Measurements from ENCODE around the gene TMEM259. TPM values are rescaled to one million over a fixed set of nuclear protein-coding genes. Genes with fewer than 3 reads are reported as not detected.

TMEM259 gene
- total RNA-seq, 4 donors from 2014 or later: 47.4 to 164 (median 56.9) TPM

GRCh38 chr19:977058-977464, 43.9 kb downstream of the TMEM259 start:
- H3K9me3 ChIP-seq: no peaks in the 10 kb centered on the region
- no peak overlapping the region for H3K27ac ChIP-seq
- H3K27me3 ChIP-seq: no peaks in the 10 kb centered on the region
- DNase-seq: no peak
- intact Hi-C loops (cut with DNase I; ENCODE audit: low total_unique reads): no loop called here
- no peak for TF ChIP-seq POLR2A (IDR thresholded peaks at IDR 0.05)
- H3K4me3 ChIP-seq: no peak overlapping the region
- H3K36me3 ChIP-seq: no peaks in the 10 kb centered on the region
- no peaks in the 10 kb centered on the region for H3K4me1 ChIP-seq

- H3K36me3 ChIP-seq: no peaks in the 10 kb centered on the region
- no peak for DNase-seq
- TF ChIP-seq POLR2A (IDR thresholded peaks at IDR 0.05) (no peak), CTCF (IDR thresholded peaks at IDR 0.05) (no peak)
- H3K27ac ChIP-seq: no peak overlapping the region
- no peaks in the 10 kb centered on the region for H3K27me3 ChIP-seq
- no peaks in the 10 kb centered on the region for H3K9me3 ChIP-seq
- H3K4me3 ChIP-seq: no peak overlapping the region
- no peaks in the 10 kb centered on the region for H3K4me1 ChIP-seq
- intact Hi-C loops (cut with DNase I; ENCODE audit: low total_unique reads): no loop called here
These were observed 44.4 kb downstream of the TMEM259 start for GRCh38 chr19:976476-976875.

GRCh38 chr19:974564-975257, 46.2 kb downstream of the TMEM259 start:
- peaks cover 0 to 7% of the 10 kb centered on the region in 2 donors for H3K9me3 ChIP-seq
- TF ChIP-seq POLR2A (IDR thresholded peaks at IDR 0.05): no peak
- no peak for TF ChIP-seq CTCF (IDR thresholded peaks at IDR 0.05)
- no peak overlapping the region for H3K4me3 ChIP-seq
- DNase-seq: no peak
- no peaks in the 10 kb centered on the region for H3K27me3 ChIP-seq
- H3K36me3 ChIP-seq: no peaks in the 10 kb centered on the region
- no peaks in the 10 kb centered on the region for H3K4me1 ChIP-seq
- intact Hi-C loops (cut with DNase I; ENCODE audit: low total_unique reads): no loop called here
- no peak overlapping the region for H3K27ac ChIP-seq

- intact Hi-C loops (cut with DNase I; ENCODE audit: low total_unique reads): no loop called here
These were observed 47.0 kb downstream of the TMEM259 start for GRCh38 chr19:973726-974563.

GRCh38 chr19:972281-972680, 48.6 kb downstream of the TMEM259 start:
- no peak for DNase-seq
- Histone ChIP-seq H3K4me3 (no peak overlapping the region), H3K9me3 (peaks cover 0 to 7% of the 10 kb centered on the region in 2 donors), H3K27me3 (no peaks in the 10 kb centered on the region), H3K36me3 (no peaks in the 10 kb centered on the region), H3K27ac (no peak overlapping the region), H3K4me1 (no peaks in the 10 kb centered on the region)
- TF ChIP-seq POLR2A (IDR thresholded peaks at IDR 0.05) (no peak), CTCF (IDR thresholded peaks at IDR 0.05) (no peak)
- intact Hi-C loops (cut with DNase I; ENCODE audit: low total_unique reads): no loop called here

More at GRCh38 chr19:973726-974563, 47.0 kb downstream of the TMEM259 start:
- H3K9me3 ChIP-seq: peaks cover 0 to 7% of the 10 kb centered on the region in 2 donors
- DNase-seq: no peak
- no peaks in the 10 kb centered on the region for H3K27me3 ChIP-seq
- TF ChIP-seq CTCF (IDR thresholded peaks at IDR 0.05) (no peak), POLR2A (IDR thresholded peaks at IDR 0.05) (no peak)
- no peak overlapping the region for H3K27ac ChIP-seq
- H3K4me1 ChIP-seq: no peaks in the 10 kb centered on the region
- no peaks in the 10 kb centered on the region for H3K36me3 ChIP-seq
- H3K4me3 ChIP-seq: no peak overlapping the region
